Measurements from ENCODE around the gene ZNF532.
A peak's percentile ranks its signal among the peaks of the same experiment; 100 is the strongest.

The ZNF532 gene

DNA sequence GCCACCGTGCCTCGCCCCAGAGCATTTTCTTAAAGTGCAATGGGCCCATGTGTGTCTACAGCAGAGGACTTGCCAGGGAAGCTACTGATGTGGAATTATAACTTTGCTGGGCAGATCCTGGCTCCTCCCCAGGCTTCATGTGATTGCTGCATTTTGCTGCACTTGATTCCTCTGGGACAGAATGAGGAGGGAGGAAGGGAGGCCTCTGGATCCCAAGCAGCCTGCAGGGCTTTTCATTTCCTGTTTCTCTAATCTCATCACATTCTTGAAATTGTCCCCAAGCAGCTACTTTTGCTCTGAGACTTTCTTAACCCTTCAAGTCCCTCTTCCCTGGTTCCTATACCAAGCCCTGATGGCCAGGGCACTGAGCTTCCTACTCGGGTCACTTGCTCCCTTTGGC is 140.6 kb downstream of the ZNF532 start:
- no peak overlapping the region for H3K4me3 ChIP-seq (ENCODE audit: low read length)
- no peak overlapping the region for H3K4me2 ChIP-seq (ENCODE audit: low read length)
- no peaks in the 10 kb centered on the region for H3K79me1 ChIP-seq (ENCODE audit: low read length)
- H3K23ac ChIP-seq (ENCODE audit: low read length), result no peak overlapping the region
- no CpG with 5 or more reads among the region's 3 CpGs for WGBS (ENCODE audit: extremely low coverage, insufficient coverage, low lambda C conversion rate)
- DNase-seq, result peak; percentile 99
- peak overlapping the region; percentile 70 for H3K27ac ChIP-seq (ENCODE audit: low read depth, low read length)
- H2AK5ac ChIP-seq (ENCODE audit: low read length), result peak overlapping the region; percentile 92
- peak overlapping the region; percentile 94 for H3K4ac ChIP-seq (ENCODE audit: low read depth, low read length)
- H3K27me3 ChIP-seq (ENCODE audit: insufficient read depth, low read length, poor library complexity), result no peaks in the 10 kb centered on the region
- no peaks in the 10 kb centered on the region for H3K36me3 ChIP-seq (ENCODE audit: control insufficient read depth, insufficient read depth, low read length)
- H2BK5ac ChIP-seq (ENCODE audit: low read length), result peak overlapping the region; percentile 99
- H2BK120ac ChIP-seq (ENCODE audit: low read depth, low read length), result peak overlapping the region; percentile 69
- no peak overlapping the region for H2BK15ac ChIP-seq (replicated peaks; ENCODE audit: low read depth)
- peak overlapping the region; percentile 70 for H4K8ac ChIP-seq (ENCODE audit: low read depth, low read length)
- peak overlapping the region; percentile 90 for H3K56ac ChIP-seq (ENCODE audit: low read length)
- no peaks in the 10 kb centered on the region for H3K79me2 ChIP-seq (ENCODE audit: control insufficient read depth, insufficient read depth, low read length)
- H3K18ac ChIP-seq (ENCODE audit: low read length), result peak overlapping the region; percentile 61
- H3K4me1 ChIP-seq (ENCODE audit: control insufficient read depth, low read depth, low read length), result peaks cover 10% of the 10 kb centered on the region
- peak overlapping the region; percentile 48 for H3K9ac ChIP-seq (ENCODE audit: low read length)
- peak overlapping the region; percentile 59 for H4K5ac ChIP-seq (ENCODE audit: low read length)

GRCh38 chr18:59006461-59007067 is 141.9 kb downstream of the ZNF532 start:
- DNase-seq, result no peak
- H3K23ac ChIP-seq (ENCODE audit: low read length), result no peak overlapping the region
- H3K4ac ChIP-seq (ENCODE audit: low read depth, low read length), result peak overlapping the region; percentile 44
- H4K8ac ChIP-seq (ENCODE audit: low read depth, low read length), result no peak overlapping the region
- H2AK5ac ChIP-seq (ENCODE audit: low read length), result peak overlapping the region; percentile 61
- WGBS (ENCODE audit: extremely low coverage, insufficient coverage, low lambda C conversion rate), result no CpG with 5 or more reads among the region's 3 CpGs
- H3K9ac ChIP-seq (ENCODE audit: low read length), result no peak overlapping the region
- H3K4me2 ChIP-seq (ENCODE audit: low read length), result no peak overlapping the region
- H3K4me1 ChIP-seq (ENCODE audit: control insufficient read depth, low read depth, low read length), result peaks cover 10% of the 10 kb centered on the region
- no peak overlapping the region for H3K18ac ChIP-seq (ENCODE audit: low read length)
- H3K79me1 ChIP-seq (ENCODE audit: low read length), result no peaks in the 10 kb centered on the region
- H3K79me2 ChIP-seq (ENCODE audit: control insufficient read depth, insufficient read depth, low read length), result no peaks in the 10 kb centered on the region
- no peak overlapping the region for H2BK120ac ChIP-seq (ENCODE audit: low read depth, low read length)
- H4K5ac ChIP-seq (ENCODE audit: low read length), result no peak overlapping the region
- no peak overlapping the region for H2BK5ac ChIP-seq (ENCODE audit: low read length)
- H3K27ac ChIP-seq (ENCODE audit: low read depth, low read length), result no peak overlapping the region
- H3K4me3 ChIP-seq (ENCODE audit: low read length), result no peak overlapping the region
- H3K27me3 ChIP-seq (ENCODE audit: insufficient read depth, low read length, poor library complexity), result no peaks in the 10 kb centered on the region
- no peaks in the 10 kb centered on the region for H3K36me3 ChIP-seq (ENCODE audit: control insufficient read depth, insufficient read depth, low read length)
- no peak overlapping the region for H3K56ac ChIP-seq (ENCODE audit: low read length)
- H2BK15ac ChIP-seq (replicated peaks; ENCODE audit: low read depth), result peak overlapping the region; percentile 99

GRCh38 chr18:59008302-59008974 is 143.8 kb downstream of the ZNF532 start:
- Histone ChIP-seq H2AK5ac (ENCODE audit: low read length) (no peak overlapping the region), H3K4me1 (ENCODE audit: control insufficient read depth, low read depth, low read length) (peaks cover 7% of the 10 kb centered on the region), H3K4me3 (ENCODE audit: low read length) (no peak overlapping the region), H3K9ac (ENCODE audit: low read length) (peak overlapping the region; percentile 38), H3K27ac (ENCODE audit: low read depth, low read length) (no peak overlapping the region), H3K18ac (ENCODE audit: low read length) (peak overlapping the region; percentile 76), H2BK5ac (ENCODE audit: low read length) (no peak overlapping the region), H3K27me3 (ENCODE audit: insufficient read depth, low read length, poor library complexity) (no peaks in the 10 kb centered on the region), H3K23ac (ENCODE audit: low read length) (no peak overlapping the region), H2BK120ac (ENCODE audit: low read depth, low read length) (no peak overlapping the region), H3K79me2 (ENCODE audit: control insufficient read depth, insufficient read depth, low read length) (no peaks in the 10 kb centered on the region), H3K4ac (ENCODE audit: low read depth, low read length) (no peak overlapping the region), H3K4me2 (ENCODE audit: low read length) (peak overlapping the region; percentile 13), H3K56ac (ENCODE audit: low read length) (peak overlapping the region; percentile 78), H4K5ac (ENCODE audit: low read length) (no peak overlapping the region), H3K79me1 (ENCODE audit: low read length) (no peaks in the 10 kb centered on the region), H3K36me3 (ENCODE audit: control insufficient read depth, insufficient read depth, low read length) (no peaks in the 10 kb centered on the region), H4K8ac (ENCODE audit: low read depth, low read length) (no peak overlapping the region), H2BK15ac (replicated peaks; ENCODE audit: low read depth) (no peak overlapping the region)
- DNase-seq, result peak; percentile 98
- WGBS (ENCODE audit: extremely low coverage, insufficient coverage, low lambda C conversion rate), result no CpG with 5 or more reads among the region's 13 CpGs

- Histone ChIP-seq H4K8ac (ENCODE audit: low read depth, low read length) (no peak overlapping the region), H3K79me2 (ENCODE audit: control insufficient read depth, insufficient read depth, low read length) (no peaks in the 10 kb centered on the region), H2AK5ac (ENCODE audit: low read length) (no peak overlapping the region), H3K27ac (ENCODE audit: low read depth, low read length) (no peak overlapping the region), H3K36me3 (ENCODE audit: control insufficient read depth, insufficient read depth, low read length) (no peaks in the 10 kb centered on the region), H3K27me3 (ENCODE audit: insufficient read depth, low read length, poor library complexity) (no peaks in the 10 kb centered on the region), H3K4ac (ENCODE audit: low read depth, low read length) (no peak overlapping the region), H3K9ac (ENCODE audit: low read length) (no peak overlapping the region), H2BK15ac (replicated peaks; ENCODE audit: low read depth) (no peak overlapping the region), H3K4me1 (ENCODE audit: control insufficient read depth, low read depth, low read length) (peaks cover 7% of the 10 kb centered on the region), H2BK120ac (ENCODE audit: low read depth, low read length) (no peak overlapping the region), H3K4me2 (ENCODE audit: low read length) (no peak overlapping the region), H3K18ac (ENCODE audit: low read length) (no peak overlapping the region), H3K4me3 (ENCODE audit: low read length) (no peak overlapping the region), H2BK5ac (ENCODE audit: low read length) (no peak overlapping the region), H4K5ac (ENCODE audit: low read length) (no peak overlapping the region), H3K56ac (ENCODE audit: low read length) (no peak overlapping the region), H3K23ac (ENCODE audit: low read length) (no peak overlapping the region), H3K79me1 (ENCODE audit: low read length) (no peaks in the 10 kb centered on the region)
- DNase-seq, result no peak
- no CpG with 5 or more reads among the region's 1 CpG for WGBS (ENCODE audit: extremely low coverage, insufficient coverage, low lambda C conversion rate)
Observed at GRCh38 chr18:59009846-59010245, 145.2 kb downstream of the ZNF532 start.

- H4K8ac ChIP-seq (ENCODE audit: low read depth, low read length), result no peak overlapping the region
- no peak overlapping the region for H3K4ac ChIP-seq (ENCODE audit: low read depth, low read length)
- no peak overlapping the region for H3K27ac ChIP-seq (ENCODE audit: low read depth, low read length)
- no peaks in the 10 kb centered on the region for H3K27me3 ChIP-seq (ENCODE audit: insufficient read depth, low read length, poor library complexity)
- WGBS (ENCODE audit: extremely low coverage, insufficient coverage, low lambda C conversion rate), result no CpG with 5 or more reads among the region's 4 CpGs
- no peaks in the 10 kb centered on the region for H3K79me1 ChIP-seq (ENCODE audit: low read length)
- no peak for DNase-seq
- H3K56ac ChIP-seq (ENCODE audit: low read length), result no peak overlapping the region
- no peak overlapping the region for H2BK5ac ChIP-seq (ENCODE audit: low read length)
- no peak overlapping the region for H4K5ac ChIP-seq (ENCODE audit: low read length)
- H2BK120ac ChIP-seq (ENCODE audit: low read depth, low read length), result no peak overlapping the region
- H3K36me3 ChIP-seq (ENCODE audit: control insufficient read depth, insufficient read depth, low read length), result no peaks in the 10 kb centered on the region
- no peak overlapping the region for H3K9ac ChIP-seq (ENCODE audit: low read length)
- H2AK5ac ChIP-seq (ENCODE audit: low read length), result no peak overlapping the region
- H3K4me1 ChIP-seq (ENCODE audit: control insufficient read depth, low read depth, low read length), result peaks cover 2% of the 10 kb centered on the region
- no peak overlapping the region for H3K18ac ChIP-seq (ENCODE audit: low read length)
- no peak overlapping the region for H2BK15ac ChIP-seq (replicated peaks; ENCODE audit: low read depth)
- H3K79me2 ChIP-seq (ENCODE audit: control insufficient read depth, insufficient read depth, low read length), result no peaks in the 10 kb centered on the region
- no peak overlapping the region for H3K23ac ChIP-seq (ENCODE audit: low read length)
- no peak overlapping the region for H3K4me2 ChIP-seq (ENCODE audit: low read length)
- no peak overlapping the region for H3K4me3 ChIP-seq (ENCODE audit: low read length)
Observed at GRCh38 chr18:59011289-59011688, 146.6 kb downstream of the ZNF532 start.

Data from mesendoderm (in vitro differentiated cells).